GM12865 (cell line): ENCODE measurements around the gene TRIB2.

Experiments used
- DNase-seq: peaks from one replicate; pipeline ENCODE4 v3.0.0; 2010; ENCODE audit warnings: low read depth
- H3K4me3 ChIP-seq: 2 replicates; pipeline ENCODE4 v1.5.1; 2011; ENCODE audit warnings: mild to moderate bottlenecking, low read depth, low read length, control low read depth
- CTCF ChIP-seq: IDR thresholded peaks from 2 replicates; pipeline ENCODE4 v1.5.1; 2011; ENCODE audit warnings: low read length, control low read depth, low read depth, inconsistent platforms; ENCODE audit not compliant: insufficient read depth; ENCODE audit errors: missing control alignments

The TRIB2 gene

GRCh38 chr2:12708508-12709206 is 8.1 kb upstream of the TRIB2 start:
- no peak for DNase-seq
- TF ChIP-seq CTCF, result no peak
- H3K4me3 ChIP-seq, result no peak overlapping the region

- peak; percentile 30 for DNase-seq
- TF ChIP-seq CTCF, result no peak
- H3K4me3 ChIP-seq, result no peak overlapping the region
These were observed 7.6 kb upstream of the TRIB2 start for GRCh38 chr2:12709207-12709522.

- DNase-seq, result no peak
- no peak for TF ChIP-seq CTCF
- no peak overlapping the region for H3K4me3 ChIP-seq
These were observed 6.4 kb upstream of the TRIB2 start for GRCh38 chr2:12710301-12710700.

- TF ChIP-seq CTCF, result no peak
- no peak for DNase-seq
- no peak overlapping the region for H3K4me3 ChIP-seq
These were observed 5.4 kb upstream of the TRIB2 start for GRCh38 chr2:12711339-12711738.

GRCh38 chr2:12712881-12713280 is 3.9 kb upstream of the TRIB2 start:
- H3K4me3 ChIP-seq, result no peak overlapping the region
- TF ChIP-seq CTCF, result no peak
- DNase-seq, result no peak

GRCh38 chr2:12714391-12715221 is 2.1 kb upstream of the TRIB2 start:
- TF ChIP-seq CTCF, result no peak
- no peak for DNase-seq

More at GRCh38 chr2:12714391-12715221, 2.1 kb upstream of the TRIB2 start:
- no peak overlapping the region for H3K4me3 ChIP-seq
